Measurements from ENCODE around the gene LY6G5B. TPM values are rescaled to one million over a fixed set of nuclear protein-coding genes. Genes with fewer than 3 reads are reported as not detected.
A peak's percentile ranks its signal among the peaks of the same experiment; 100 is the strongest.
"Not testable (repeated sequence)": the region's sequence is repeated elsewhere in the genome, so short reads cannot be mapped to it uniquely, and the experiment has no call there.

LY6G5B gene
- total RNA-seq, 2 donors from 2014 or later: 4.4 to 9.0 TPM

DNA sequence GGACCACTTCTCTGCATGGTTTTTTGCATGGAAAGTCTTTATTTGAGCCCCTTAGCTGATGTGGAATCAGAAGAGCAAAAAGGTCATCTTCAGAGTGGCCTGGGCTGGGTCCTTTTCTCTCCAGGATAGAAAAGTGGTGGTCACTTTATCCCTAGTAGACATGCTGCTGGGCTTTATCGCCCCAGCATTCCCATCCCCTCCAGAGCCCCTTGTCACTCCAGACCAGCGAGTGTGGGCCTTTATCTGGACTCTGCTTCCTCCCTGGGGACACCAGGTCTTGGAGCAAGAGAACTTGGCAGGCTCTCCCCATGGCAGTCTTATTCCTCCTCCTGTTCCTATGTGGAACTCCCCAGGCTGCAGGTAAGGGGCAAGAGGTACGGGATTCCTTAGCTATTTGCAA is 36.8 kb downstream of the LY6G5B start, which contains the start of gene LY6G6F:
LY6G6F (plus strand) TSS at position 268 of the 400 bp plus-strand sequence; CDS start at position 309, 41 bp downstream.
- Histone ChIP-seq H3K4me1 (peaks cover 6% of the 10 kb centered on the region), H3K36me3 (no peaks in the 10 kb centered on the region), H3K27ac (no peak within 1 kb of the TSS), H3K27me3 (no peaks in the 10 kb centered on the region), H3K4me3 (no peak within 1 kb of the TSS), H3K9ac (ENCODE audit: low read depth in 2 of 2, low read length in 2 of 2) (no peak within 1 kb of the TSS), H3K9me3 (no peaks in the 10 kb centered on the region)
- intact Hi-C loops (cut with DNase I): no loop called here
- DNase-seq: no peak
- TF ChIP-seq, protein P1, sequence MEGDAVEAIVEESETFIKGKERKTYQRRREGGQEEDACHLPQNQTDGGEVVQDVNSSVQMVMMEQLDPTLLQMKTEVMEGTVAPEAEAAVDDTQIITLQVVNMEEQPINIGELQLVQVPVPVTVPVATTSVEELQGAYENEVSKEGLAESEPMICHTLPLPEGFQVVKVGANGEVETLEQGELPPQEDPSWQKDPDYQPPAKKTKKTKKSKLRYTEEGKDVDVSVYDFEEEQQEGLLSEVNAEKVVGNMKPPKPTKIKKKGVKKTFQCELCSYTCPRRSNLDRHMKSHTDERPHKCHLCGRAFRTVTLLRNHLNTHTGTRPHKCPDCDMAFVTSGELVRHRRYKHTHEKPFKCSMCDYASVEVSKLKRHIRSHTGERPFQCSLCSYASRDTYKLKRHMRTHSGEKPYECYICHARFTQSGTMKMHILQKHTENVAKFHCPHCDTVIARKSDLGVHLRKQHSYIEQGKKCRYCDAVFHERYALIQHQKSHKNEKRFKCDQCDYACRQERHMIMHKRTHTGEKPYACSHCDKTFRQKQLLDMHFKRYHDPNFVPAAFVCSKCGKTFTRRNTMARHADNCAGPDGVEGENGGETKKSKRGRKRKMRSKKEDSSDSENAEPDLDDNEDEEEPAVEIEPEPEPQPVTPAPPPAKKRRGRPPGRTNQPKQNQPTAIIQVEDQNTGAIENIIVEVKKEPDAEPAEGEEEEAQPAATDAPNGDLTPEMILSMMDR (IDR thresholded peaks at IDR 0.05): no peak

DNA sequence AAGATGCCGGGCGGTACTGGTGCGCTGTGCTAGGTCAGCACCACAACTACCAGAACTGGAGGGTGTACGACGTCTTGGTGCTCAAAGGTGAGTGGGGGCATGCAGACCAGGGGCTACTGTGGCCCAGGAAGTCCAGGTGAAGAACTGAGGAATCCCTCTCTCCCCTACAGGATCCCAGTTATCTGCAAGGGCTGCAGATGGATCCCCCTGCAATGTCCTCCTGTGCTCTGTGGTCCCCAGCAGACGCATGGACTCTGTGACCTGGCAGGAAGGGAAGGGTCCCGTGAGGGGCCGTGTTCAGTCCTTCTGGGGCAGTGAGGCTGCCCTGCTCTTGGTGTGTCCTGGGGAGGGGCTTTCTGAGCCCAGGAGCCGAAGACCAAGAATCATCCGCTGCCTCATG is 37.9 kb downstream of the LY6G5B start:
- Histone ChIP-seq H3K27ac (no peak overlapping the region), H3K4me1 (no peaks in the 10 kb centered on the region), H3K9me3 (no peaks in the 10 kb centered on the region), H3K9ac (ENCODE audit: low read depth in 2 of 2, low read length in 2 of 2) (no peak overlapping the region), H3K27me3 (no peaks in the 10 kb centered on the region), H3K4me3 (no peak overlapping the region), H3K36me3 (no peaks in the 10 kb centered on the region)
- intact Hi-C loops (cut with DNase I): no loop called here
- DNase-seq: no peak
- TF ChIP-seq, protein P1 (IDR thresholded peaks at IDR 0.05): no peak

DNA sequence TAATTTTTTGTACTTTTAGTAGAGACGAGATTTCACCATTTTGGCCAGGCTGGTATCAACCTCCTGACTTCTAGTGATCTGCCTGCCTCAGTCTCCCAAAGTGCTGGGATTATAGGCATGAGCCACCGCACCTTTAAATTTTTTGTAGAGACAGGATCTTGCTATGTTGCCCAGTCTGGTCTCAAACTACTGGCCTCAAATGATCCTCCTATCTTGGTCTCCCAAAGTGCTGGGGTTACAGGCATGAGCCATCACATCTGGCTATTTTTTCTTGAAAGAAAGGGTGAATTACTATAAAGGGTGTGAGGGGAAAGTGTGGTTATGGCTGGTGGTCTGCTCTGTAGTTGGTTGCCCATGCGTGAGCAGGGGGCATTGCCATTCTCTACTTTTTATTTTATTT is 38.4 kb downstream of the LY6G5B start:
- intact Hi-C loops (cut with DNase I): no loop called here
- no peaks in the 10 kb centered on the region for H3K27me3 ChIP-seq
- H3K9ac ChIP-seq (ENCODE audit: low read depth in 2 of 2, low read length in 2 of 2): no peak overlapping the region
- no peaks in the 10 kb centered on the region for H3K4me1 ChIP-seq
- no peak for DNase-seq
- H3K36me3 ChIP-seq: no peaks in the 10 kb centered on the region
- TF ChIP-seq, protein P1 (IDR thresholded peaks at IDR 0.05): no peak
- H3K27ac ChIP-seq: no peak overlapping the region
- no peaks in the 10 kb centered on the region for H3K9me3 ChIP-seq
- H3K4me3 ChIP-seq: no peak overlapping the region

DNA sequence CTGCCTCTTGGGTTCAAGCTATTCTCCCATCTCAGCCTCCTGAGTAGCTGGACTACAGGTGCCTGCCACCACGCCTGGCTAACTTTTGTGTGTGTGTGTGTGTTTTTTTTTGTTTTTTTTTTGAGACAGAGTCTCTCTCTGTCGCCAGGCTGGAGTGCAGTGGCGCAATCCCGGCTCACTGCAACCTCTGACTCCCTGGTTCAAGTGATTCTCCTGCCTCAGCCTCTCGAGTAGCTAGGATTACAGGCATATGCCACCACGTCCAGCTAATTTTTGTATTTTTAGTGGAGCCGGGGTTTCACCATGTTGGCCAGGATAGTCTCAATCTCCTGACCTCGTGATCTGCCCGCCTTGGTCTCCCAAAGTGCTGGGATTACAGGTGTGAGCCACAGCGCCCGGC is 39.4 kb downstream of the LY6G5B start:
- intact Hi-C loops (cut with DNase I); DNase-seq; H3K4me3 ChIP-seq; H3K4me1 ChIP-seq; H3K9me3 ChIP-seq; H3K9ac ChIP-seq (ENCODE audit: low read depth in 2 of 2, low read length in 2 of 2); H3K27me3 ChIP-seq; H3K36me3 ChIP-seq; H3K27ac ChIP-seq: not testable (repeated sequence)

DNA sequence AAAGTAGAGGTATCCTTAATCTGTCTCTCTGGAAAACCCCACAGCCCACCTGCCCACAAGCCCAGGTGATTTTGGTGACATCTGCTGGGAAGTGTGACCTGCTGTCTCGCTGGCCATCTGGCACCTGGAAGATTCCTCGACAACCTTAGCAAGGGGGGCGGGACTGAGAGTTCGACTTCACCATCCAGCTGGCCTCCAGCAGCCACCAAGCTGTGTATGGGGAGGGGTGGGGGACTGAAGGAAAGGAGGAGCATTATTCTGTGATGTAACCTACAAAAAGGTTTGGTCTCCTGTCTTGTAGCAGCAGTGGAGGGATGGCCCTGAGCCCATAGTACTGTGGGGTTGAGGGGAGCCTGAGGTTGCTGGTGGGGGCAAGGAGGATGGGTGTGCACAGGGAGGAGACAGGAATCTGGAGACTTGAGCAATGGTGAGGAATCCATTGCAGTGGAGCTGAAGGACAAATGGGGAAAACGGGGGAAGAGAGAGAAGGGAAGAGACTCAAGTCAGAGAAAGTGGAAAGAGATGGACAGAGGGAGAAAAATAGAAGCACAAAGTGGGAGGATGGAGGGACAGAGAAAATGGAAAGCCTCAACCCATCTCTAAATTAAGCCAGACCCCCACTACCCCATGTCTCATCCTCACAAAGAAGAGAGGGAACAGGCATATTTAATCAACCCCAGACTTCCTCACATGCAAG is 40.9 kb downstream of the LY6G5B start:
- peaks cover 5% of the 10 kb centered on the region for H3K4me1 ChIP-seq
- H3K27me3 ChIP-seq: no peaks in the 10 kb centered on the region
- H3K27ac ChIP-seq: no peak overlapping the region
- intact Hi-C loops (cut with DNase I): no loop called here
- H3K4me3 ChIP-seq: no peak overlapping the region
- no peaks in the 10 kb centered on the region for H3K36me3 ChIP-seq
- no peak for DNase-seq
- no peaks in the 10 kb centered on the region for H3K9me3 ChIP-seq
- TF ChIP-seq, protein P1 (IDR thresholded peaks at IDR 0.05): no peak
- H3K9ac ChIP-seq (ENCODE audit: low read depth in 2 of 2, low read length in 2 of 2): no peak overlapping the region

DNA sequence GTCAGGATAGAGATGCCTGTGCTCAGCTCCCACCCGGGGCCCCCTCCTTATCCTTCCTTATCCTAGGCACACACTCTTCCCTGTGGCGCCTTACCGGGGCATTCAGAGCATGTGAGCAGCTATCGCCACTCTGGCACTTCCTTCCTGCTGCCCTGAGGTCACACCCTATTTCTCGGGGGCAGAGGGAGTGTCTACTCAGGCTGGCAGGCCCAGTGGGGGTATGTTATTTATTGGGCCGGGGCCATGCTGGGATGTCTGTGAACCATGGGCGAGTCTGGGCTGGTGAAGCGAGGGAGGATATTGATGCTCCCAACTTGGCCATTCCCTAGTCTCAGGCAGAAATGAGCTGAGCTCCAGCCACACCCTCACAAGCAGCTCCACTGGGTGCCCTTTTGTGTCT is 41.5 kb downstream of the LY6G5B start:
- no peaks in the 10 kb centered on the region for H3K36me3 ChIP-seq
- peak; percentile 63 for DNase-seq
- intact Hi-C loops (cut with DNase I): no loop called here
- H3K9ac ChIP-seq (ENCODE audit: low read depth in 2 of 2, low read length in 2 of 2): no peak overlapping the region
- peaks cover 5% of the 10 kb centered on the region for H3K4me1 ChIP-seq
- H3K4me3 ChIP-seq: no peak overlapping the region
- H3K9me3 ChIP-seq: no peaks in the 10 kb centered on the region
- no peak overlapping the region for H3K27ac ChIP-seq
- TF ChIP-seq, protein P1 (IDR thresholded peaks at IDR 0.05): no peak
- no peaks in the 10 kb centered on the region for H3K27me3 ChIP-seq
